Mesothelial cell of epicardium (in vitro differentiated cells): ENCODE measurements around the gene KAT8. TPM values are rescaled to one million over a fixed set of nuclear protein-coding genes. Genes with fewer than 3 reads are reported as not detected.
"Not testable (repeated sequence)": the region's sequence is repeated elsewhere in the genome, so short reads cannot be mapped to it uniquely, and the experiment has no call there.

ENCODE experiments used
- DNase-seq, 2 experiments: peaks; one replicate each; pipeline ENCODE4 v3.0.0; 2021; ENCODE audit warnings: low spot score in 2 of 2; ENCODE audit not compliant: unreplicated experiment in 2 of 2
- H3K27ac Mint-ChIP-seq: 2 replicates; pipeline ENCODE4 v1.8.0; 2021; ENCODE audit warnings: mixed read lengths
- H3K27me3 Mint-ChIP-seq: 2 replicates; pipeline ENCODE4 v1.8.0; 2021; ENCODE audit warnings: low read depth, mixed read lengths
- H3K36me3 Mint-ChIP-seq: 2 replicates; pipeline ENCODE4 v1.8.0; 2021; ENCODE audit warnings: mixed read lengths
- H3K4me1 Mint-ChIP-seq: 2 replicates; pipeline ENCODE4 v1.8.0; 2021; ENCODE audit warnings: mixed read lengths
- H3K4me3 Mint-ChIP-seq: 2 replicates; pipeline ENCODE4 v1.8.0; 2021; ENCODE audit warnings: mild to moderate bottlenecking, moderate library complexity, mixed read lengths
- H3K9me3 Mint-ChIP-seq: 2 replicates; pipeline ENCODE4 v1.8.0; 2021; ENCODE audit warnings: mixed read lengths
- total RNA-seq: library from RNA; stranded (reverse); gene quantifications from 3 replicates; pipeline ENCODE4 v1.2.1, GENCODE V29; 2021
- TF ChIP-seq, protein P1 (sequence below): fragments of 200-600 bp; sonication (generic); IDR thresholded peaks from one replicate; pipeline ENCODE4 v1.5.0; 2021; ENCODE audit warnings: antibody characterized with exemption; ENCODE audit not compliant: unreplicated experiment

The KAT8 gene
- total RNA-seq, 1 donor from 2014 or later: 75.7 TPM

GRCh38 chr16:31094424-31095120, 22.9 kb upstream of the KAT8 start, which contains the start of gene VKORC1:
TSS of gene VKORC1 (minus strand) at chr16:31094797. CDS start at chr16:31094729, 68 bp downstream.
- TF ChIP-seq, protein P1, sequence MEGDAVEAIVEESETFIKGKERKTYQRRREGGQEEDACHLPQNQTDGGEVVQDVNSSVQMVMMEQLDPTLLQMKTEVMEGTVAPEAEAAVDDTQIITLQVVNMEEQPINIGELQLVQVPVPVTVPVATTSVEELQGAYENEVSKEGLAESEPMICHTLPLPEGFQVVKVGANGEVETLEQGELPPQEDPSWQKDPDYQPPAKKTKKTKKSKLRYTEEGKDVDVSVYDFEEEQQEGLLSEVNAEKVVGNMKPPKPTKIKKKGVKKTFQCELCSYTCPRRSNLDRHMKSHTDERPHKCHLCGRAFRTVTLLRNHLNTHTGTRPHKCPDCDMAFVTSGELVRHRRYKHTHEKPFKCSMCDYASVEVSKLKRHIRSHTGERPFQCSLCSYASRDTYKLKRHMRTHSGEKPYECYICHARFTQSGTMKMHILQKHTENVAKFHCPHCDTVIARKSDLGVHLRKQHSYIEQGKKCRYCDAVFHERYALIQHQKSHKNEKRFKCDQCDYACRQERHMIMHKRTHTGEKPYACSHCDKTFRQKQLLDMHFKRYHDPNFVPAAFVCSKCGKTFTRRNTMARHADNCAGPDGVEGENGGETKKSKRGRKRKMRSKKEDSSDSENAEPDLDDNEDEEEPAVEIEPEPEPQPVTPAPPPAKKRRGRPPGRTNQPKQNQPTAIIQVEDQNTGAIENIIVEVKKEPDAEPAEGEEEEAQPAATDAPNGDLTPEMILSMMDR: no peak
- peaks cover 11% of the 10 kb centered on the region for H3K4me1 Mint-ChIP-seq
- peak; percentile 72 to 84 for DNase-seq
- H3K36me3 Mint-ChIP-seq: peaks cover 1% of the 10 kb centered on the region
- peak within 1 kb of the TSS; percentile 89 for H3K4me3 Mint-ChIP-seq
- peak within 1 kb of the TSS; percentile 87 for H3K27ac Mint-ChIP-seq
- H3K27me3 Mint-ChIP-seq: no peaks in the 10 kb centered on the region
- H3K9me3 Mint-ChIP-seq: peaks cover 5% of the 10 kb centered on the region

DNA sequence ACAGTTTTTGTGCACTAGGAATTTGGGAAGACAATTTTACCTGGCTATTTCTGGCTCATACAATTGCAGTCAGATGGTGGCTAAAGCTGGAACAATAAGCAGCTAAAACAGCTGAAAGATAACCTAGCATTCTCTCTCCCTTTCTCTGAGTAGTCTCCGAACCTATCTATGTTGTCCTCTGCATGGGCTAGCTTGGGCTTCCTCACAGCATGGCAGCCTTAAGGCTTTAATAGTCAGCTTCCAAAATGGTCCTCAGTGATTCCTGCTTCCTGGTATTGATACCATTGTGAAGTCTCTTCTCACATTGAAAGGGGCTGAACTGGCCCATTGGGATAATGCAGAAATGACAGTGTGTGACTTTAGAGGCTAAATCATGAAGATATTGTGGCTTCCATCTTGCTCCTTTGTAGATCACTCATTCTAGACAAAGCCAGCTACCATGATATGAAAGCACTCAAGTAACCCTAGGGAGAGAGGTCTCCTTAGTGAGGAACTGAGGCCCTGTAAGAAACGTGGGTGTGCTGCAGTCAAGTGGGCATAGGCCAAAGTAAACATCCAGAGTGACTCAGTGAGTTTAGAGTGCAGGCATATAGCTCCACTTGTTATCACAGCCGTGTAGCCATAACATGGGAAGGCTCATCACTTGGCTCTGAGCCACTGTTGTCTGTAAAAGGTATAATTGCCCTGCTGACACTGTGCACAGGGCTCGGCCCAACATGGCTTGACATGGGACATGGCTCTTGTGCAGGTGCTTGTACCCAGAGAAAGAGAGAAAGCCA, 17.4 kb upstream of the KAT8 start:
- Mint-ChIP-seq H3K4me1 (no peaks in the 10 kb centered on the region), H3K27ac (no peak overlapping the region), H3K4me3 (no peak overlapping the region), H3K36me3 (no peaks in the 10 kb centered on the region), H3K27me3 (peaks cover 4% of the 10 kb centered on the region), H3K9me3 (peaks cover 9% of the 10 kb centered on the region)
- TF ChIP-seq, protein P1: no peak
- no peak for DNase-seq

DNA sequence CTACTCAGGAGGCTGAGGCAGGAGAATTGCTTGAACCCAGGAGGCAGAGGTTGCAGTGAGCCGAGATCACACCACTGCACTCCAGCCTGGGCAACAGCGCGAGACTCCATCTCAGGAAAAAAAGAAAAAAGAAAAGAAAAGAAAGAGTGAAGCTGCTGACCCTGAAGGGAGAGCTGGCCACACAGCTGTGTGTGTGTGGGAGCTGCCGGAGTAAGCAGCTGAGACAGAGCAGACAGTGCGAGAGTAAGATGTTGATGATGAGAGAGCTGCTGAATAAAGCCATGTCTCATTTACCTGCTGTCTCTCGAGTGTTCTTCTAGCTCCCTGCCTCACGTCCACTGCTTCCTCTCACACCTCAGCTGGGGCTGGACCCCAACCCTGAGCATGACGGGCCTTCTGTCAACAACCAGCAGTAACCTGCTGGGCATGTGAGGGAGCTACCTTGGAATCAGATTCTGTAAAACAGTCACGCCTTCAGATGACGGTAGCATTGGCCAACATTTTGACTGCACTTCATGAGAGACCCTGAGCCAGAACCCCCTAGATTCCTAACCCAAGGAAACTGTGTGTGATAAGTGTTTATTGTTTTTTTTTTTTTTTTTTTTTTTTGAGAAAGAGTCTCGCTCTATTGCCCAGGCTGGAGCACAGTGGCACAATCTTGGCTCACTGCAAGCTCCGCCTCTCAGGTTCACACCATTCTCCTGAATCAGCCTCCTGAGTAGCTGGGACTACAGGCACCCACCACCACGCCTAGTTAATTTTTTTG, 16.4 kb upstream of the KAT8 start:
- DNase-seq, H3K27ac Mint-ChIP-seq, H3K9me3 Mint-ChIP-seq, H3K4me3 Mint-ChIP-seq, H3K4me1 Mint-ChIP-seq, H3K36me3 Mint-ChIP-seq, H3K27me3 Mint-ChIP-seq: not testable (repeated sequence)

DNA sequence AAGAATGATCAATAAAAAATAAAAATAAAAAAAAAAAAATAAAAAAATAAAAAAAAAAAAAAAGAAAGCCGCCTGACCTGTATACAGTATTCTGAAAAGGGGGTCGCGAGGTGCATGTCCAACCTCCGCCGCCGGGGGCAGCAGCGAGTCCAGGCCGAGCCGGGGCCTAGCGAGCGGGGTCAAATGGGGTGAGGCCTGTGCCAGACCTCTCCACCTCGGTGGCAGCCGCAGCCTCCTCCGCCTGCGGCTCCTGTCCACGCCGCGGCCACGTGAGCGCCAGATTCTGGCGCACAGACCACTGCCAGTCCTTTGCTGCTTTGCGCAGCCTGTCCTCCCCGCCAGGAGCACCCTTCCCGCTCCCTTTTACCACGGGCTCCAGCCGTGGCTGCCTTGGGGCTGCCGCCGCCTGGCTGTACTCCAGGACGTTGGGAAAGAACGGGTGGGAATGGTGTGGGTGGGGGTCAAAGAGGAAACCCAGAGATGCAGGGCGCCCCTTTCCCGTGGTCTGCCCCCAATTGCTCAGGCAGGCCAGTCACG, 11.7 kb upstream of the KAT8 start:
- Mint-ChIP-seq H3K27ac (no peak overlapping the region), H3K27me3 (no peaks in the 10 kb centered on the region), H3K4me1 (peaks cover 6% of the 10 kb centered on the region), H3K36me3 (peaks cover 9% of the 10 kb centered on the region), H3K9me3 (no peaks in the 10 kb centered on the region), H3K4me3 (no peak overlapping the region)
- DNase-seq: peak in 1 of 2 experiments; percentile 77
- TF ChIP-seq, protein P1: peak; percentile 82

DNA sequence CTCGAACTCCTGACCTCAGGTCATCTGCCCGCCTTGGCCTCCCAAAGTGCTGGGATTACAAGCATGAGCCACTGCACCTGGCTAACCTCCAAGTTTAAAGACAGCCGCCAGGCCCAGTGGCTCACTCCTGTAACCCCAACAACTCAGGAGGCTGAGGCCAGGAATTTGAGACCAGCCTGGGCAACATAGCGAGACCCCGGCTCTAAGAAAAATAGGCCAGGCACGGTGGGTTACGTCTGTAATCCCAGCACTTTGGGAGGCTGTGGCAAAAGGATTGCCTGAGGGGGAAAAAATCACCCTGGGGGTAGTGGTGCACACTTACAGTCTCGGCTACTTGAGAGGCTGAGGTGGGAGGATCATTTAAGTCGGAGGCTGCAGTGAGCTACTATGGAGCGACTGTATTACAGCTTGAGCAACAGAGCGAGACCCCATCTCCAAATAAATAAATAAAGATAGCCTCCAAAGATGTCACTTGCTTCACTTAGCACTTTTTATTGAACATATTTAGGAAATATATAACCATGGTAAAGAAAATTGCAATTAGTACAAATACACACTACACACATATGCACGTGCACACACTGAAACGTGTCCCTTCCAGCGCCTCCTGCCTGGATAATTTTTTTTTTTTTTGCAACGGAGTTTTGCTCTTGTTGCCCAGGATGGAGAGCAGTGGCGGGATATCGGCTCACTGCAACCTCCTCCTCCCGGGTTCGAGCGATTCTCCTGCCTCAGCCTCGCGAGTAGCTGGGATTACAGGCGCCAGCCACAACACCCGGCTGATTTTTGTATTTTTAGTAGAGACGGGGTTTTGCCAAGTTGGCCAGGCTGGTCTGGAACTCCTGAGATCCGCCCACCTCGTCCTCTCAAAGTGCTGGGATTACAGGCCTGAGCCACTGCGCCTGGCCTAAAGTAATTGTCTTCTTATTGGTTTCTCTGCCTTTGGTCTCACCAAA, 10.7 kb upstream of the KAT8 start:
- no peak overlapping the region for H3K27ac Mint-ChIP-seq
- peak overlapping the region; percentile 80 for H3K4me3 Mint-ChIP-seq
- no peak for DNase-seq
- H3K4me1 Mint-ChIP-seq: peaks cover 6% of the 10 kb centered on the region
- TF ChIP-seq, protein P1: no peak
- H3K36me3 Mint-ChIP-seq: peaks cover 13% of the 10 kb centered on the region
- H3K9me3 Mint-ChIP-seq: no peaks in the 10 kb centered on the region
- no peaks in the 10 kb centered on the region for H3K27me3 Mint-ChIP-seq
